ENCODE measurements around the gene SKA1.

SKA1 gene

GRCh38 chr18:50369672-50370071, 5.2 kb upstream of the SKA1 start:
- Histone ChIP-seq H3K27ac (no peak overlapping the region), H3K4me3 (no peak overlapping the region)
- DNase-seq (ENCODE audit: low spot score): no peak
- no peak for TF ChIP-seq CTCF (IDR thresholded peaks at IDR 0.05)

GRCh38 chr18:50372743-50373142, 2.1 kb upstream of the SKA1 start:
- TF ChIP-seq CTCF (IDR thresholded peaks at IDR 0.05): no peak
- DNase-seq (ENCODE audit: low spot score): no peak
- no peak overlapping the region for H3K4me3 ChIP-seq
- no peak overlapping the region for H3K27ac ChIP-seq

GRCh38 chr18:50373561-50374219, 1.2 kb upstream of the SKA1 start:
- TF ChIP-seq CTCF (IDR thresholded peaks at IDR 0.05): no peak
- no peak overlapping the region for H3K4me3 ChIP-seq
- H3K27ac ChIP-seq: no peak overlapping the region
- DNase-seq (ENCODE audit: low spot score): no peak

GRCh38 chr18:50374220-50374752, 560 bp upstream of the SKA1 start:
- Histone ChIP-seq H3K27ac (peak overlapping the region; percentile 24 to 62), H3K4me3 (peak overlapping the region; percentile 69)
- no peak for TF ChIP-seq CTCF (IDR thresholded peaks at IDR 0.05)
- no peak for DNase-seq (ENCODE audit: low spot score)

- Histone ChIP-seq H3K27ac (no peak overlapping the region), H3K4me3 (no peak overlapping the region)
- no peak for TF ChIP-seq CTCF (IDR thresholded peaks at IDR 0.05)
Observed at GRCh38 chr18:50377061-50377798, 2.4 kb downstream of the SKA1 start.

GRCh38 chr18:50388988-50389387, 14.1 kb downstream of the SKA1 start:
- no peak overlapping the region for H3K27ac ChIP-seq
- H3K4me3 ChIP-seq: no peak overlapping the region
- no peak for TF ChIP-seq CTCF (IDR thresholded peaks at IDR 0.05)
- DNase-seq (ENCODE audit: low spot score): no peak

More at GRCh38 chr18:50377061-50377798, 2.4 kb downstream of the SKA1 start:
- DNase-seq (ENCODE audit: low spot score): no peak

Measured in coronary artery (tissue), 2 donors.